ENCODE data around the gene COX6B1.
A peak's percentile ranks its signal among the peaks of the same experiment; 100 is the strongest.
"Not testable (repeated sequence)": the region's sequence is repeated elsewhere in the genome, so short reads cannot be mapped to it uniquely, and the experiment has no call there.

Gene COX6B1

GRCh38 chr19:35666251-35666913 lies 18.3 kb downstream of the COX6B1 start, which contains the start of gene UPK1A:
UPK1A (plus strand) TSS chr19:35666517; CDS start chr19:35666813, 296 bp downstream.
- DNase-seq: no peak

- no peak for DNase-seq
Measured at GRCh38 chr19:35669566-35669965, 21.4 kb downstream of the COX6B1 start.

DNA sequence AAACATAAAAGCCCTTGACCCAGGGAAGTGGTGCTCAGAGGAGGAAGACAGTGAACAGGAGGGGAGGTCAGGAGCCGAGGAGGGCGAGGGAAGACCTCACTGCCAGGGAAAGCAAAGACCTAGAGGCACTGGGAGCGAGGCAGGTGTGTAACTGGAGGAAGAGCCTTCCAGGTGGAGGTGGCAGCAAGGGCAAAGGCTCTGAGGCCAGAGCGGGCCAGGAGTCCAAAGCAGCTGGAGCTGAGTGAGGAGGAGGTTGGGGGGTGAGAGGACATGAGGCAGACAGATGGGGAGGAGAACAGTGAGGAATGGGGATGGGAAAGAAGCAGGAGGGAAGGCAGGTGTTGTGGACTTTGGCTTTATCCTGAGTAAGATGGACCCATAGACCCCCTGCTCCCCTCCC lies 21.9 kb downstream of the COX6B1 start:
- no peak for DNase-seq

DNA sequence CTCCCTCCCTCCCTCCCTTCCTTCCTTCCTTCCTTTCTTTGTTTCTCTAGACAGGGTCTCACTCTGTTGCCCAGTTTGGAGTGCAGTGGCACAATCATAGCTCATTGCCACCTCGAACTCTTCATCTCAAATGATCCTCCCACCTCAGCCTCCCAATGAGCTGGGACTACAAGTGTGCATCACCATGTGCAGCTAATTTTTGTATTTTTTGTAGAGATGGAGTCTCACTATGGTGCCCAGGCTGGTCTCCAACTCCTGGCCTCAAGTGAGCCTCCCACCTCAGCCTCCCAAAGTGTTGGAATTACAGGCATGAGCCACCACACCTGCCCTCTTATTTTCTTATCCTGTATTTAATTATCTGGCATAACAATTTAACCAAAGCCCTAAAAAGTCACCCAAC lies 22.6 kb downstream of the COX6B1 start:
- DNase-seq: no peak

- no peak for DNase-seq
Measured at GRCh38 chr19:35671818-35672217, 23.7 kb downstream of the COX6B1 start.

DNA sequence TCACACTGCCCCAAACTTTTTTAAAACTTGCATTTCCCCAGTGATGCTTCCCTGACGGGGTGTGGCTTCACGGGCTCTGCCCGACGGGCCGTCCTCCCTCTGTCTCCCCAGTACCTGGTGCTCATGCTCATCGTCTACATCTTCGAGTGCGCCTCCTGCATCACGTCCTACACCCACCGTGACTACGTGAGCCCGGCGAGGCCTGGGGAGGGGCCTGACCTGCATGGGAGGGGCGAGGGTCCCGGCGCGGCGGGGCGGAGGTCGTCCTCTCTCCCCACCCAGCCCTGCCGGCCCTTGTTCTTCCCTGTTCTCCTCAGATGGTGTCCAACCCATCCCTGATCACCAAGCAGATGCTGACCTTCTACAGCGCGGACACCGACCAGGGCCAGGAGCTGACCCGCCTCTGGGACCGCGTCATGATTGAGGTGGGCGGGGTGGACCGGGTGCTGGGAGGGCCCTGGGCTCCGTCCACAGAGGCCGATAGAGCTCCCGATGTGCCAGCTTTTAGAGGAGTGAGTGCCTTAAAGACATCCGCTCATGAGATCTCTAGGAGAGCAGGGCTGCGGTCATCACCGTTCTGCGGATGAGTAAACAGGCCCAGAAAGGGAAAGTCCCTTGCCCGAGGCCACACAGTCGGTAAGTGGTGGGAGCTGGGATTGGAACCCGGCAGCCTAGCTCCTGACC lies 25.1 kb downstream of the COX6B1 start:
- DNase-seq: peak; percentile 50

DNA sequence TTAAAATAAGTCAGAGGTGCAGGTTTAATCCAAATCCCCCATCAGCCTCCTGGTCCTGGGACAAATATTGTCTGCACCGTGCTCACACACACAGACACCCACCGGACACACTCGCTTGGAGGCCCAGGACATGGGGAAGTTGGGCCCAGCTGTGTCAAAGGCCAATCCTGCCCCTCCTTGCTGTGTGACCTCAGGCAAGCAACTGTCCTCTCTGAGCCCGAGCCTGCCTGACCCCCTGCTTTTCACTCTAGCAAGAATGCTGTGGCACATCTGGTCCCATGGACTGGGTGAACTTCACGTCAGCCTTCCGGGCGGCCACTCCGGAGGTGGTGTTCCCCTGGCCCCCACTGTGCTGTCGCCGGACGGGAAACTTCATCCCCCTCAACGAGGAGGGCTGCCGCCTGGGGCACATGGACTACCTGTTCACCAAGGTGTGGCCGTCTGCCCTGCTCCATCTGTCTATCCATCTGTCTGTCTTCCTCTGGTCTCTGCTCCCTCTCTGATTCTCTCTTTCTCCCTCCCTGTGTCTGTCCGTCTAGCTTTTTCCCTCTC lies 27.5 kb downstream of the COX6B1 start:
- DNase-seq: no peak

- peak; percentile 59 for DNase-seq
Measured at GRCh38 chr19:35689836-35690235, 41.7 kb downstream of the COX6B1 start.

GRCh38 chr19:35691106-35691505 lies 43.0 kb downstream of the COX6B1 start:
- not testable (repeated sequence) for DNase-seq

- DNase-seq: no peak
Measured at GRCh38 chr19:35692010-35692409, 43.9 kb downstream of the COX6B1 start.

GRCh38 chr19:35693422-35693821 lies 45.3 kb downstream of the COX6B1 start:
- DNase-seq: no peak

DNA sequence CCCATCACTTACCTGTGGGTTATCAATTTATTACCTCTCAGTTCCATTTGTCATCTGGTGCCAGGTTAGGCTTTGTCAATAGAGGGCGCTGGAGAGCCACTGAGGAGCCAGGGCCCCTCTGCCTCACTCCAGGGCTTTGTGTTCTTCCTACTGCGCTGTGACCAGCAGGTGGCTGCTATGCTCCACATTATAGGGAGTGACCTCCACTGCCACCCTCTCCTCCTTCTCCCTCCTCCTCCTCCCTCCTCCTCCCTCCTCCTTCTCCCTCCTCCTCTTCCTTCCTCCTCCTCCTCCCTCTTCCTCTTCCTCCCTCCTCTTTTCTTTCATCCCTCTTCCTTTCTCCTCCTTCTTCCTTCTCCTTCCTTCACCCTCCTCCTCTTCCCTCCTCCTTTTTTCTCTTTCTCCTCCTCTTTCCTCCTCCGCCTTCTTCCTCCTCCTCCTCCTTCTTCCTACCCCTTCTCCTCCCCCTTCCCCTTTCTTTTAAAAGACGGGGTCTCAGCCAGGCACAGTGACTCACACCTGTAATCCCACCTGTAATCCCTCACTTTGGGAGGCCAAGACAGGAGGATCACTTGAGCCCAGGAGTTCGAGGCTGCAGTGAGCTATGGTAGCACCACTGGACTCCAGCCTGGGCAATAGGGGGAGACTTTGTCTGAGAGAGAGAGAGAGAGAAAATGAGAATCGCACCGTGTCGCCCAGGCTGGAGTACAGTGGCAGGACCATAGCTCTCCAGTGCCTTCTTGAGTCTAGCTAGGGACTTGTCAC lies 45.9 kb downstream of the COX6B1 start:
- peak; percentile 85 for DNase-seq

- DNase-seq: no peak
Measured at GRCh38 chr19:35695895-35696422, 47.8 kb downstream of the COX6B1 start.

DNA sequence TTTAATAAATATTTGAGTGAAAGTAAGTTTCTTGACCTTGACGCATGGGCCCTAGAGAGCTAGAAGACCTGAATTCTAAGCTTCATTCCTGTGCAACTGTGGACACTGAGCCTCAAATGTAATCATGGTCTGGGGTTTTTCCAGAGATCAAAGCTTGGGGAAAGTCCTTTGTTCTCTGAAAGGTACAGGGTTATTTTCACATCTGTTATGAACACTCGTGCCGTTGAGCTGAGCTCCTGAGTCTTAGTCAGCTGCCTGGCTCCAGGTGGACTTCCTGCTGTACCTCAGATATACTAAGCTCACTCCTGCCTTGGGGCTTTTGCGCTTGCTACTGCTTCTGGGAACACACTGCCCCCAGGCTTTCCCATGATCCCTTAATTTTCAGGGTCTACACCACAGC lies 48.7 kb downstream of the COX6B1 start:
- no peak for DNase-seq

GRCh38 chr19:35702223-35703012 lies 54.3 kb downstream of the COX6B1 start:
- peak; percentile 99 for DNase-seq

GRCh38 chr19:35703343-35703742 lies 55.2 kb downstream of the COX6B1 start:
- DNase-seq: no peak

- peak; percentile 66 for DNase-seq
Measured at GRCh38 chr19:35704218-35704617, 56.1 kb downstream of the COX6B1 start, which contains the start of gene ZBTB32. ZBTB32 (plus strand) TSS chr19:35704558; CDS start chr19:35714627, 10,069 bp downstream.

Measured in fibroblast of skin of back (primary cell).